Measurements from ENCODE around the gene LRRC4C.

- no peak for TF ChIP-seq CTCF (IDR thresholded peaks at IDR 0.05)
- no peak for TF ChIP-seq POLR2A (IDR thresholded peaks at IDR 0.05)
Observed at GRCh38 chr11:40268551-40268950, 1190.9 kb downstream of the LRRC4C start.
